ENCODE results near the gene BCAT1. TPM values are rescaled to one million over a fixed set of nuclear protein-coding genes. Genes with fewer than 3 reads are reported as not detected.

The BCAT1 gene
- total RNA-seq, result 72.8 and 87.1 TPM in 2 replicates
- polyA plus RNA-seq, result 38.8 and 46.4 TPM in 2 replicates

DNA sequence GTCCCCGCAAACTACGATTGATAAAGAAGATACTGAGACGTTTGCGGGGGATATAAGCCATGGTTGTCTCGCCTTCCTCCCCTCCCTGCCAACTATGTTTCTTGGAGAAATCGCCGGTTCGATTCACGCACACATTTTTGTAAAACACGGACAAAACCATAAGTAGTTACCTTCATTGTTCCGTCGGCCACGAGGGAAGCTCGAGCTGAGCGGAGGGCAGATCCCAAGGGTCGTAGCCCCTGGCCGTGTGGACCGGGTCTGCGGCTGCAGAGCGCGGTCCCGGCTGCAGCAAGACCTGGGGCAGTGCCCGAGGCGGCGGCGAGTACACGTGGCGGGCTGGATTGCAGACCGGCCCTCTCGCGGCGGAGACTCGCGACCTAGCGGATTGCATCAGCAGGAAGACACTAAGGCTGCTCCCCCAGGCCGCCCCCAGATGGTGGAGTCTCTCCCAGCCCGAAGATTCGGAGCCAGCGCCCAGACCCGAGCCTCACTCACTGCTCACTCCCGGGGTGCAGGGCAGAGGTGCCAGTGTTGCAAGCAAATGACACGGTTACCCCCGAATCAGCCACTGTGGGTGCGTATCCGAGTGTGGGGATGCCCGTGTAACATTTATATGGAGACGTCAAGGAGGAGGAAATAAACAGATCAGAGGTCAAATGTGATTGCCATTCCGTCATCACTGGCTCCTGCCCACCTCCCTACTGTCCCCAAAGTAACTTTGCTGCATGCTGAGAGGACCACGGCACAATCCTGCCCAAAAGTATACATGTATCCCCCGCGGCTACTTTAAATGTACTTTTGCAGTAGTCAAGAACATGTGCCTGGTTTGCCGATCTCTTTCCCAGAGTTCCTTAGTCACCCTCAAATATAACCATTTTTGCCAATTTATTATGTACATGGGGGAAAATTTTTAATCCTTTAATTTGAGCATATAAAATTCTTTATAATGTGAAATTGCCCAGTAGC lies at the start of gene BCAT1:
Gene BCAT1, minus strand, starts transcription at position 345 of the 966 bp plus-strand sequence. Its CDS starts 169 bp downstream, at position 176.
- 6% methylated on average over 51 of the region's 52 CpGs for WGBS (ENCODE audit: low lambda C conversion rate, missing lambda C conversion rate)
- no peaks in the 10 kb centered on the region for H4K20me1 ChIP-seq (ENCODE audit: insufficient read depth, poor library complexity, severe bottlenecking)
- no peak for TF ChIP-seq EZH2phosphoT487 (IDR thresholded peaks at IDR 0.05; ENCODE audit: low read depth, severe bottlenecking, unreplicated experiment)
- peak; percentile 2 for TF ChIP-seq CTCF (IDR thresholded peaks at IDR 0.05; ENCODE audit: poor library complexity)
- peak within 1 kb of the TSS; percentile 85 for H2AFZ ChIP-seq
- no peaks in the 10 kb centered on the region for H3K36me3 ChIP-seq (replicated peaks; ENCODE audit: insufficient read depth, low read depth)
- peak within 1 kb of the TSS; percentile 75 for H3K27ac ChIP-seq
- peaks cover 30% of the 10 kb centered on the region for H3K79me2 ChIP-seq
- peak within 1 kb of the TSS; percentile 35 for H3K4me3 ChIP-seq
- H3K4me2 ChIP-seq, result peak within 1 kb of the TSS; percentile 89
- H3K9me2 ChIP-seq (replicated peaks; ENCODE audit: insufficient read depth), result no peaks in the 10 kb centered on the region
- DNase-seq (ENCODE audit: low spot score), result peak; percentile 79
- H3K9me3 ChIP-seq (ENCODE audit: low read depth), result no peaks in the 10 kb centered on the region
- H3K27me3 ChIP-seq, result peaks cover 6% of the 10 kb centered on the region
- peaks cover 8% of the 10 kb centered on the region for H3K4me1 ChIP-seq (ENCODE audit: insufficient read depth)

- TF ChIP-seq EZH2phosphoT487 (IDR thresholded peaks at IDR 0.05; ENCODE audit: low read depth, severe bottlenecking, unreplicated experiment), result no peak
- TF ChIP-seq EZH2 (IDR thresholded peaks at IDR 0.05; ENCODE audit: borderline replicate concordance), result no peak
- no peak for TF ChIP-seq CTCF (IDR thresholded peaks at IDR 0.05; ENCODE audit: poor library complexity)
- WGBS (ENCODE audit: low lambda C conversion rate, missing lambda C conversion rate), result 53% methylated on average over 4 of the region's 4 CpGs
- no peaks in the 10 kb centered on the region for H3K79me2 ChIP-seq
- no peak overlapping the region for H3K27ac ChIP-seq
- no peaks in the 10 kb centered on the region for H3K4me1 ChIP-seq (ENCODE audit: insufficient read depth)
- no peaks in the 10 kb centered on the region for H3K36me3 ChIP-seq (replicated peaks; ENCODE audit: insufficient read depth, low read depth)
- no peaks in the 10 kb centered on the region for H3K9me3 ChIP-seq (ENCODE audit: low read depth)
- H3K4me2 ChIP-seq, result no peak overlapping the region
- H3K27me3 ChIP-seq, result peaks cover 4% of the 10 kb centered on the region
- H4K20me1 ChIP-seq (ENCODE audit: insufficient read depth, poor library complexity, severe bottlenecking), result no peaks in the 10 kb centered on the region
- H3K9me2 ChIP-seq (replicated peaks; ENCODE audit: insufficient read depth), result no peaks in the 10 kb centered on the region
- DNase-seq (ENCODE audit: low spot score), result no peak
- H3K4me3 ChIP-seq, result no peak overlapping the region
- no peak overlapping the region for H2AFZ ChIP-seq
These were observed 49.2 kb upstream of the BCAT1 start for GRCh38 chr12:24997970-24998582.

DNA sequence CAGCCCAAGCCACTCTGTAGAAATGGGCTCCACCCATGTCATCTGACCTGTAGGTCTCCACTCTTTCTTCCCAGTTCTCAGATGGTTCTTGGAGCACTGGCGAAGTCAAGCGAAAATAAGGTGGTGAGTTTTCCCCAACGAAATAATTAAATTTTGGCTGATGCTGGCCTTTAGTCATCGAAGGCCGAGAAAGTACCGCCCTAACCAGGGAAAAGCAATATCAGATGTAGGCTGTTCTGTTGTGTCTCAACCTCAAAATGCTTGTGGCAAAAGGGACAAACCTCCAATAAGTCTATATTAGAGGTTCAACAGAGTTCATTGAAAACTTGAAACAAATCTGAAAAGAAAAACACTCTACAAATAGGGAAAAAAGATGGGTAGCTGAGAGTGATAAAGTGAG lies 48.6 kb upstream of the BCAT1 start:
- 91% methylated on average over 6 of the region's 6 CpGs for WGBS (ENCODE audit: low lambda C conversion rate, missing lambda C conversion rate)
- H3K4me2 ChIP-seq, result no peak overlapping the region

More for the DNA sequence above, 48.6 kb upstream of the BCAT1 start:
- no peaks in the 10 kb centered on the region for H3K9me3 ChIP-seq (ENCODE audit: low read depth)
- no peak overlapping the region for H2AFZ ChIP-seq
- H3K79me2 ChIP-seq, result no peaks in the 10 kb centered on the region
- TF ChIP-seq CTCF (IDR thresholded peaks at IDR 0.05; ENCODE audit: poor library complexity), result no peak
- no peak for TF ChIP-seq EZH2 (IDR thresholded peaks at IDR 0.05; ENCODE audit: borderline replicate concordance)
- no peak for TF ChIP-seq EZH2phosphoT487 (IDR thresholded peaks at IDR 0.05; ENCODE audit: low read depth, severe bottlenecking, unreplicated experiment)
- no peaks in the 10 kb centered on the region for H4K20me1 ChIP-seq (ENCODE audit: insufficient read depth, poor library complexity, severe bottlenecking)
- peaks cover 4% of the 10 kb centered on the region for H3K27me3 ChIP-seq
- no peaks in the 10 kb centered on the region for H3K36me3 ChIP-seq (replicated peaks; ENCODE audit: insufficient read depth, low read depth)
- H3K4me3 ChIP-seq, result no peak overlapping the region
- H3K27ac ChIP-seq, result no peak overlapping the region
- no peaks in the 10 kb centered on the region for H3K4me1 ChIP-seq (ENCODE audit: insufficient read depth)
- DNase-seq (ENCODE audit: low spot score), result no peak
- no peaks in the 10 kb centered on the region for H3K9me2 ChIP-seq (replicated peaks; ENCODE audit: insufficient read depth)

Measured in hepatocyte (in vitro differentiated cells).